ENCODE data around the gene RAB5IF.

DNA sequence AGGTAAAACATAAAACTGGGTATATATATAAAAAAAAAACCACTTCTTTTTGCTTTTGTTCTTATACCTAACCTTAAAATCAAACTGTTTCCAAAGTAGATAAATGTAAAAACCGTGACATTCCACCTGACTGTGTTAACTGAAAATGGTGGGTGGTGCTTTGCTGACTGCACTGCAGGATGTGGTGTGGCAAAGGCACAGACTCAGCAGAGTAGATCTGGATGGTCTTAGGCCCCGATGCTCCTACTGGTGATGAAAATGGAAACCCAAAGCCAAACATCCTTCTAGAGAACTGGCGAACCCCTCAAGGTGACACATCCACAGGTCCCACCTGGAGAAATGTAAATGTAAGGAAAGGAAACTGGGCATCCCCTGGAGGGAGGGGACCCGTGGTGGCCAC lies 23.3 kb upstream of the RAB5IF start:
- TF ChIP-seq, protein P1, sequence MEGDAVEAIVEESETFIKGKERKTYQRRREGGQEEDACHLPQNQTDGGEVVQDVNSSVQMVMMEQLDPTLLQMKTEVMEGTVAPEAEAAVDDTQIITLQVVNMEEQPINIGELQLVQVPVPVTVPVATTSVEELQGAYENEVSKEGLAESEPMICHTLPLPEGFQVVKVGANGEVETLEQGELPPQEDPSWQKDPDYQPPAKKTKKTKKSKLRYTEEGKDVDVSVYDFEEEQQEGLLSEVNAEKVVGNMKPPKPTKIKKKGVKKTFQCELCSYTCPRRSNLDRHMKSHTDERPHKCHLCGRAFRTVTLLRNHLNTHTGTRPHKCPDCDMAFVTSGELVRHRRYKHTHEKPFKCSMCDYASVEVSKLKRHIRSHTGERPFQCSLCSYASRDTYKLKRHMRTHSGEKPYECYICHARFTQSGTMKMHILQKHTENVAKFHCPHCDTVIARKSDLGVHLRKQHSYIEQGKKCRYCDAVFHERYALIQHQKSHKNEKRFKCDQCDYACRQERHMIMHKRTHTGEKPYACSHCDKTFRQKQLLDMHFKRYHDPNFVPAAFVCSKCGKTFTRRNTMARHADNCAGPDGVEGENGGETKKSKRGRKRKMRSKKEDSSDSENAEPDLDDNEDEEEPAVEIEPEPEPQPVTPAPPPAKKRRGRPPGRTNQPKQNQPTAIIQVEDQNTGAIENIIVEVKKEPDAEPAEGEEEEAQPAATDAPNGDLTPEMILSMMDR (IDR thresholded peaks at IDR 0.05), result no peak
- no peak for TF ChIP-seq POLR2A (IDR thresholded peaks at IDR 0.05; ENCODE audit: low read depth)

Measured in esophagus muscularis mucosa (tissue), 3 donors.